ENCODE measurements around the gene MRPS30. TPM values are rescaled to one million over a fixed set of nuclear protein-coding genes. Genes with fewer than 3 reads are reported as not detected.

The MRPS30 gene
- total and polyA plus RNA-seq, 2 donors (not counting 1 experiment from before 2014, with no cell fraction given): 25.1 to 74.0 TPM

DNA sequence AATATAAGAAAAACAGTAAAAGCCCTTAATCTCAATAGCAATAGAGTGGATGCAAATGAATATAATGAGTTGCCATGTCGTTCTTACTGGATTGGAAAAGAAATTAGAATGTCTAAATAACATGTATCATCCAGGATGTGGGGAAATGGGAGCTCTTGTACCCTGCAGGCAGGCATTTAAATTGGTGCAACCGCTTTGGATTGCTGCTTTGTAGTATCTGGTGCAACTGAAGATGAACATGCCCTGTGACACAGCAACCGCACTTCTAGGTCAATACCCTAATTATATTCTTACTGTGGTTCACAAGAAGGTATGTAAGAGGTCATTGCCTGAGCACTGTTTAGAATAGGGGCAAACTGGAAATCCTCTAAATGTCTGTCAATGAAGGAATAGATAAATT lies 18.9 kb downstream of the MRPS30 start:
- Histone ChIP-seq H4K20me1 (ENCODE audit: control insufficient read depth, extremely low read depth, insufficient read depth, low read length) (no peaks in the 10 kb centered on the region), H3K9me3 (ENCODE audit: control insufficient read depth, insufficient read depth, low read depth, low read length) (no peaks in the 10 kb centered on the region), H3K9ac (ENCODE audit: insufficient read depth, low read length) (no peak overlapping the region), H3K4me2 (ENCODE audit: extremely low read depth, insufficient read depth, low read length) (no peak overlapping the region), H3K27ac (ENCODE audit: insufficient read depth, low read length) (no peak overlapping the region), H2AFZ (ENCODE audit: low read length) (no peak overlapping the region), H3K79me2 (ENCODE audit: control insufficient read depth, insufficient read depth, low read length) (no peaks in the 10 kb centered on the region), H3K4me3 (replicated peaks in 1 of 4; ENCODE audit: control extremely low read depth in 1 of 4, insufficient read depth in 1 of 4, low read depth in 3 of 4, low read length in 4 of 4) (no peak overlapping the region), H3K4me1 (ENCODE audit: control insufficient read depth, extremely low read depth, insufficient read depth, low read length) (no peaks in the 10 kb centered on the region), H3K27me3 (ENCODE audit: control insufficient read depth, insufficient read depth, low read length) (no peaks in the 10 kb centered on the region), H3K36me3 (ENCODE audit: control insufficient read depth, insufficient read depth, low read length) (no peaks in the 10 kb centered on the region)
- no peak for TF ChIP-seq EZH2 (IDR thresholded peaks at IDR 0.05; ENCODE audit: low read length, missing control alignments)
- TF ChIP-seq, protein P1, sequence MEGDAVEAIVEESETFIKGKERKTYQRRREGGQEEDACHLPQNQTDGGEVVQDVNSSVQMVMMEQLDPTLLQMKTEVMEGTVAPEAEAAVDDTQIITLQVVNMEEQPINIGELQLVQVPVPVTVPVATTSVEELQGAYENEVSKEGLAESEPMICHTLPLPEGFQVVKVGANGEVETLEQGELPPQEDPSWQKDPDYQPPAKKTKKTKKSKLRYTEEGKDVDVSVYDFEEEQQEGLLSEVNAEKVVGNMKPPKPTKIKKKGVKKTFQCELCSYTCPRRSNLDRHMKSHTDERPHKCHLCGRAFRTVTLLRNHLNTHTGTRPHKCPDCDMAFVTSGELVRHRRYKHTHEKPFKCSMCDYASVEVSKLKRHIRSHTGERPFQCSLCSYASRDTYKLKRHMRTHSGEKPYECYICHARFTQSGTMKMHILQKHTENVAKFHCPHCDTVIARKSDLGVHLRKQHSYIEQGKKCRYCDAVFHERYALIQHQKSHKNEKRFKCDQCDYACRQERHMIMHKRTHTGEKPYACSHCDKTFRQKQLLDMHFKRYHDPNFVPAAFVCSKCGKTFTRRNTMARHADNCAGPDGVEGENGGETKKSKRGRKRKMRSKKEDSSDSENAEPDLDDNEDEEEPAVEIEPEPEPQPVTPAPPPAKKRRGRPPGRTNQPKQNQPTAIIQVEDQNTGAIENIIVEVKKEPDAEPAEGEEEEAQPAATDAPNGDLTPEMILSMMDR (conservative IDR thresholded peaks at IDR 0.05 in 1 of 2, IDR thresholded peaks at IDR 0.05 in 1 of 2; ENCODE audit: low read depth in 1 of 2, low read length in 2 of 2): no peak
- no peak for DNase-seq (ENCODE audit: low read depth in 2 of 2)

DNA sequence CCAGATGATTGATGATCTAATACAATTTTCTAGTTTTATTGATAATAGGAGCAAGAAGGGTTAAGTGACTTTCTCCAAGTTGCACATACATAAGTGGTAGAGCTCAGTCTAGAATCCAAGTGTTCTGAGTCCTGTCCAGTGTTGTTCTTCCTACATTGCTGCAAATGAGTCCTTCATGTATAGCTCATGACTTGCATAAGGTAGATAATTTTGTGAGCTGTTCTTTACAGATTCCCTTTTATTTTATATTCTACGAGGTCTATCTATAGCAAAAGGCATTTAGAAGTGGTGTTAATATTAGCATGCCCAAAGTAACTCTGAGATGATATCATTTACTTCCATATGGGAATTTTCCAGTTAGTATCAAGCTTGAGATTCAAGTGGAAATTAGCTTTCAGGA lies 20.0 kb downstream of the MRPS30 start:
- no peak overlapping the region for H3K4me3 ChIP-seq (replicated peaks in 1 of 4; ENCODE audit: control extremely low read depth in 1 of 4, insufficient read depth in 1 of 4, low read depth in 3 of 4, low read length in 4 of 4)
- H3K79me2 ChIP-seq (ENCODE audit: control insufficient read depth, insufficient read depth, low read length): no peaks in the 10 kb centered on the region
- no peaks in the 10 kb centered on the region for H4K20me1 ChIP-seq (ENCODE audit: control insufficient read depth, extremely low read depth, insufficient read depth, low read length)
- H2AFZ ChIP-seq (ENCODE audit: low read length): no peak overlapping the region
- no peaks in the 10 kb centered on the region for H3K4me1 ChIP-seq (ENCODE audit: control insufficient read depth, extremely low read depth, insufficient read depth, low read length)
- no peak for DNase-seq (ENCODE audit: low read depth in 2 of 2)
- no peak overlapping the region for H3K4me2 ChIP-seq (ENCODE audit: extremely low read depth, insufficient read depth, low read length)
- H3K9ac ChIP-seq (ENCODE audit: insufficient read depth, low read length): no peak overlapping the region
- H3K27me3 ChIP-seq (ENCODE audit: control insufficient read depth, insufficient read depth, low read length): no peaks in the 10 kb centered on the region
- TF ChIP-seq, protein P1 (conservative IDR thresholded peaks at IDR 0.05 in 1 of 2, IDR thresholded peaks at IDR 0.05 in 1 of 2; ENCODE audit: low read depth in 1 of 2, low read length in 2 of 2): no peak
- no peak for TF ChIP-seq EZH2 (IDR thresholded peaks at IDR 0.05; ENCODE audit: low read length, missing control alignments)
- no peaks in the 10 kb centered on the region for H3K9me3 ChIP-seq (ENCODE audit: control insufficient read depth, insufficient read depth, low read depth, low read length)
- H3K36me3 ChIP-seq (ENCODE audit: control insufficient read depth, insufficient read depth, low read length): no peaks in the 10 kb centered on the region
- H3K27ac ChIP-seq (ENCODE audit: insufficient read depth, low read length): no peak overlapping the region

DNA sequence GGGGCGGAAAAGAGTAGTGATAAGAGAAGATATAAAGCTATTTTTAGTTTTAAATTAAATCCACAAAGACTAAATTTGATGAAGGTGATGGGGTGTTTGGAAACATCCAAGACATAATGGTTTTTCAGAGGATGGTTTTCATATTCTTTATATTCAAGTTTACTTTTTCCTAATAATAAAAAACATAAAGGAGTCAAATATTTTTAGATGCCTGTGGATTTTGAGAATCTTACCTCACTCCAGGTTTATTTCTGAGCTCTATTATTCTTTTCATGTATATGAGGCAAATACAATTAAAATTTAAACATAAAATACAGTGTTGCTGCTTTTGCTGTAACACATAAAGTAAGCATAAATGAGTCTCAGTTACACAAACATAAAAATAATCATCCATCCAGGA lies 22.2 kb downstream of the MRPS30 start:
- Histone ChIP-seq H3K4me1 (ENCODE audit: control insufficient read depth, extremely low read depth, insufficient read depth, low read length) (no peaks in the 10 kb centered on the region), H2AFZ (ENCODE audit: low read length) (no peak overlapping the region), H3K9me3 (ENCODE audit: control insufficient read depth, insufficient read depth, low read depth, low read length) (no peaks in the 10 kb centered on the region), H3K27me3 (ENCODE audit: control insufficient read depth, insufficient read depth, low read length) (no peaks in the 10 kb centered on the region), H3K36me3 (ENCODE audit: control insufficient read depth, insufficient read depth, low read length) (no peaks in the 10 kb centered on the region), H3K79me2 (ENCODE audit: control insufficient read depth, insufficient read depth, low read length) (no peaks in the 10 kb centered on the region), H3K9ac (ENCODE audit: insufficient read depth, low read length) (no peak overlapping the region), H3K4me3 (replicated peaks in 1 of 4; ENCODE audit: control extremely low read depth in 1 of 4, insufficient read depth in 1 of 4, low read depth in 3 of 4, low read length in 4 of 4) (no peak overlapping the region), H4K20me1 (ENCODE audit: control insufficient read depth, extremely low read depth, insufficient read depth, low read length) (no peaks in the 10 kb centered on the region), H3K27ac (ENCODE audit: insufficient read depth, low read length) (no peak overlapping the region), H3K4me2 (ENCODE audit: extremely low read depth, insufficient read depth, low read length) (no peak overlapping the region)
- DNase-seq (ENCODE audit: low read depth in 2 of 2): no peak
- TF ChIP-seq, protein P1 (conservative IDR thresholded peaks at IDR 0.05 in 1 of 2, IDR thresholded peaks at IDR 0.05 in 1 of 2; ENCODE audit: low read depth in 1 of 2, low read length in 2 of 2): no peak
- TF ChIP-seq EZH2 (IDR thresholded peaks at IDR 0.05; ENCODE audit: low read length, missing control alignments): no peak

Measured in fibroblast of lung (primary cell).